ENCODE data around the gene ZXDA.
A peak's percentile ranks its signal among the peaks of the same experiment; 100 is the strongest.
"Not testable (repeated sequence)": the region's sequence is repeated elsewhere in the genome, so short reads cannot be mapped to it uniquely, and the experiment has no call there.

The ZXDA gene

GRCh38 chrX:57910287-57910912, at the start of gene ZXDA:
Gene ZXDA, minus strand, starts transcription at chrX:57910458. Its CDS starts 38 bp downstream, at chrX:57910420.
- DNase-seq: not testable (repeated sequence)

- no peak for DNase-seq
Measured at GRCh38 chrX:57952320-57952678, 42.0 kb upstream of the ZXDA start.

- no peak for DNase-seq
Measured at GRCh38 chrX:57951666-57952319, 41.5 kb upstream of the ZXDA start.

- DNase-seq: no peak
Measured at GRCh38 chrX:57933321-57933720, 23.1 kb upstream of the ZXDA start.

GRCh38 chrX:57932266-57932665, 22.0 kb upstream of the ZXDA start:
- no peak for DNase-seq

- DNase-seq: no peak
Measured at GRCh38 chrX:57930051-57930450, 19.8 kb upstream of the ZXDA start.

GRCh38 chrX:57929373-57929772, 19.1 kb upstream of the ZXDA start:
- no peak for DNase-seq

- no peak for DNase-seq
Measured at GRCh38 chrX:57925806-57926205, 15.5 kb upstream of the ZXDA start.

- peak in 1 of 2 experiments; percentile 5 for DNase-seq
Measured at GRCh38 chrX:57918750-57919436, 8.6 kb upstream of the ZXDA start.

- DNase-seq: no peak
Measured at GRCh38 chrX:57915680-57916079, 5.4 kb upstream of the ZXDA start.

- DNase-seq: not testable (repeated sequence)
Measured at GRCh38 chrX:57909595-57910286, 517 bp downstream of the ZXDA start.

GRCh38 chrX:57908972-57909594, 1.2 kb downstream of the ZXDA start:
- not testable (repeated sequence) for DNase-seq

GRCh38 chrX:57906790-57907189, 3.5 kb downstream of the ZXDA start:
- no peak for DNase-seq

GRCh38 chrX:57905141-57905540, 5.1 kb downstream of the ZXDA start:
- no peak for DNase-seq

GRCh38 chrX:57904176-57904880, 5.9 kb downstream of the ZXDA start:
- DNase-seq: no peak

- DNase-seq: no peak
Measured at GRCh38 chrX:57902633-57903032, 7.6 kb downstream of the ZXDA start.

GRCh38 chrX:57901466-57901865, 8.8 kb downstream of the ZXDA start:
- no peak for DNase-seq

- DNase-seq: no peak
Measured at GRCh38 chrX:57900975-57901374, 9.3 kb downstream of the ZXDA start.

GRCh38 chrX:57899906-57900305, 10.4 kb downstream of the ZXDA start:
- DNase-seq: no peak

GRCh38 chrX:57899064-57899463, 11.2 kb downstream of the ZXDA start:
- no peak for DNase-seq

GRCh38 chrX:57871463-57871862, 38.8 kb downstream of the ZXDA start:
- DNase-seq: no peak
